ENCODE results near the gene NFAM1.

NFAM1 gene

DNA sequence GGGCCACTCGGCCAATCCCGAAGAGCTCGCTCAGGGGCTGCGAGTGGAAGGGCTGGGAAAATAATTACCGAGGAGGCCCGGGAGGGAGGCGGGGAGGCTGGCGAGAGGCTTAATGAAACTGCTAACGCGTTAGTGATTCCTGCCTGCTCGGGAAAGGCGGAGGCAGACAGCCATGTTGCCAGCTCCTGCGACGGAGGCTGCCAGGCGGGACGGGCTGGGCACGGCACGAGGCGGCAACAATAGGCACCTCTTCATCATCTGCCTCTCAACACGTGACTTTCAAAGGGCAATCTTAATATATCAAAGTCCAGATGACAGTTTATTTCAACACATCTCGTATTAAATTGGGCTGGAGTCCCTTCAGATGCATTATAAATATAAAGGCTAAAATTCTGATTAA is 93.7 kb downstream of the NFAM1 start:
- no peak overlapping the region for H3K4me2 ChIP-seq (ENCODE audit: low read length, poor library complexity, severe bottlenecking)
- H3K27ac ChIP-seq (ENCODE audit: low read length, poor library complexity, severe bottlenecking) = no peak overlapping the region
- H3K79me1 ChIP-seq (replicated peaks; ENCODE audit: low read length, poor library complexity, severe bottlenecking) = peaks cover 7% of the 10 kb centered on the region
- H3K18ac ChIP-seq (ENCODE audit: low read depth in 1 of 2, low read length in 2 of 2) = no peak overlapping the region
- peaks cover 10% of the 10 kb centered on the region for H3K4me1 ChIP-seq (ENCODE audit: control insufficient read depth, insufficient read depth, low read depth, low read length)
- no peak for DNase-seq
- H2BK120ac ChIP-seq (ENCODE audit: low read depth, low read length) = no peak overlapping the region
- no peak overlapping the region for H3K4me3 ChIP-seq (ENCODE audit: insufficient read depth in 1 of 2, low read depth in 1 of 2, low read length in 2 of 2)
- no peak overlapping the region for H2BK12ac ChIP-seq (ENCODE audit: low read length in 2 of 2)
- H2AK5ac ChIP-seq (ENCODE audit: low read length, severe bottlenecking) = no peak overlapping the region
- H3K14ac ChIP-seq (ENCODE audit: low read length in 2 of 2) = no peak overlapping the region
- H3K9ac ChIP-seq (ENCODE audit: low read length) = no peak overlapping the region
- H2BK15ac ChIP-seq (ENCODE audit: low read depth, poor library complexity, severe bottlenecking) = no peak overlapping the region
- no peak overlapping the region for H2BK5ac ChIP-seq (ENCODE audit: low read depth, low read length, poor library complexity, severe bottlenecking)
- no peak overlapping the region for H4K91ac ChIP-seq (ENCODE audit: low read length)
- no peaks in the 10 kb centered on the region for H3K9me3 ChIP-seq (ENCODE audit: control insufficient read depth, low read length)
- WGBS = 82% methylated on average over 20 of the region's 21 CpGs
- H3K23ac ChIP-seq (ENCODE audit: low read length in 2 of 2) = no peak overlapping the region
- H2AFZ ChIP-seq (ENCODE audit: low read depth, low read length) = no peak overlapping the region
- no peak overlapping the region for H3K4ac ChIP-seq (ENCODE audit: low read depth in 1 of 2, low read length in 2 of 2)
- H3K27me3 ChIP-seq (ENCODE audit: control insufficient read depth in 1 of 2, insufficient read depth in 1 of 2, low read length in 2 of 2) = peaks cover 55 to 59% of the 10 kb centered on the region in 2 experiments
- no peaks in the 10 kb centered on the region for H3K36me3 ChIP-seq (ENCODE audit: control insufficient read depth in 1 of 2, insufficient read depth in 2 of 2, low read depth in 1 of 2, low read length in 2 of 2)
- H4K8ac ChIP-seq (ENCODE audit: low read length) = no peak overlapping the region

DNA sequence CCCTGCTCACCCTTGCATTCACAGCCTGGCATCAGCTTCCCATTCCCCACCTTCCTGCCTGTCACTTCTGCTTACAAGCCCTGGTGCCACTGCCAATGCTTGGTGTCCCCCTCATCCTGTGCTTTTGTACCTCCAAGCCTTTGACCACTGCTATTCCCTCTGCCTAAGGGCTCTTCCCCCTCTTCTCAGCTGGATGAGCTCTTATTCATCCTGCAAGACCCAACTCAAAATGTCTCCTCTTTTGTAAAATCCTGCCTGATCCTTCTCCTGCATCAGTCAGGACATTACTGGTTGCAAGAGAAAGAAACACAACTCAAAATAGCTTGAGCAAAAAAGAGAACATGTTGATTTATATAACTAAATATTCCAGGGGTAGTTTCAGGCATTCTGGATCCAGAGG is 94.8 kb downstream of the NFAM1 start:
- Histone ChIP-seq H3K27ac (ENCODE audit: low read length, poor library complexity, severe bottlenecking) (no peak overlapping the region), H3K23ac (ENCODE audit: low read length in 2 of 2) (no peak overlapping the region), H3K14ac (ENCODE audit: low read length in 2 of 2) (no peak overlapping the region), H3K4me2 (ENCODE audit: low read length, poor library complexity, severe bottlenecking) (no peak overlapping the region), H3K36me3 (ENCODE audit: control insufficient read depth in 1 of 2, insufficient read depth in 2 of 2, low read depth in 1 of 2, low read length in 2 of 2) (no peaks in the 10 kb centered on the region), H2BK120ac (ENCODE audit: low read depth, low read length) (no peak overlapping the region), H2BK12ac (ENCODE audit: low read length in 2 of 2) (no peak overlapping the region), H3K18ac (ENCODE audit: low read depth in 1 of 2, low read length in 2 of 2) (no peak overlapping the region), H3K9me3 (ENCODE audit: control insufficient read depth, low read length) (no peaks in the 10 kb centered on the region), H3K27me3 (ENCODE audit: control insufficient read depth in 1 of 2, insufficient read depth in 1 of 2, low read length in 2 of 2) (peaks cover 48 to 55% of the 10 kb centered on the region in 2 experiments), H4K91ac (ENCODE audit: low read length) (no peak overlapping the region), H3K79me1 (replicated peaks; ENCODE audit: low read length, poor library complexity, severe bottlenecking) (peaks cover 7% of the 10 kb centered on the region), H4K8ac (ENCODE audit: low read length) (no peak overlapping the region), H3K4ac (ENCODE audit: low read depth in 1 of 2, low read length in 2 of 2) (no peak overlapping the region), H2BK15ac (ENCODE audit: low read depth, poor library complexity, severe bottlenecking) (no peak overlapping the region), H2AFZ (ENCODE audit: low read depth, low read length) (no peak overlapping the region), H3K9ac (ENCODE audit: low read length) (no peak overlapping the region), H3K4me1 (ENCODE audit: control insufficient read depth, insufficient read depth, low read depth, low read length) (peaks cover 7% of the 10 kb centered on the region), H2BK5ac (ENCODE audit: low read depth, low read length, poor library complexity, severe bottlenecking) (no peak overlapping the region), H3K4me3 (ENCODE audit: insufficient read depth in 1 of 2, low read depth in 1 of 2, low read length in 2 of 2) (no peak overlapping the region), H2AK5ac (ENCODE audit: low read length, severe bottlenecking) (no peak overlapping the region)
- DNase-seq = no peak

GRCh38 chr22:42336527-42337227 is 95.5 kb downstream of the NFAM1 start:
- no peak overlapping the region for H2BK15ac ChIP-seq (ENCODE audit: low read depth, poor library complexity, severe bottlenecking)
- no peaks in the 10 kb centered on the region for H3K36me3 ChIP-seq (ENCODE audit: control insufficient read depth in 1 of 2, insufficient read depth in 2 of 2, low read depth in 1 of 2, low read length in 2 of 2)
- no peak overlapping the region for H2BK120ac ChIP-seq (ENCODE audit: low read depth, low read length)
- H3K27me3 ChIP-seq (ENCODE audit: control insufficient read depth in 1 of 2, insufficient read depth in 1 of 2, low read length in 2 of 2) = peaks cover 45 to 57% of the 10 kb centered on the region in 2 experiments
- H3K4me2 ChIP-seq (ENCODE audit: low read length, poor library complexity, severe bottlenecking) = no peak overlapping the region
- H3K4ac ChIP-seq (ENCODE audit: low read depth in 1 of 2, low read length in 2 of 2) = no peak overlapping the region
- no peak overlapping the region for H3K9ac ChIP-seq (ENCODE audit: low read length)
- H3K27ac ChIP-seq (ENCODE audit: low read length, poor library complexity, severe bottlenecking) = no peak overlapping the region
- H2BK5ac ChIP-seq (ENCODE audit: low read depth, low read length, poor library complexity, severe bottlenecking) = no peak overlapping the region
- H2BK12ac ChIP-seq (ENCODE audit: low read length in 2 of 2) = no peak overlapping the region
- no peak overlapping the region for H2AK5ac ChIP-seq (ENCODE audit: low read length, severe bottlenecking)
- DNase-seq = no peak
- H3K4me1 ChIP-seq (ENCODE audit: control insufficient read depth, insufficient read depth, low read depth, low read length) = peaks cover 7% of the 10 kb centered on the region
- H3K9me3 ChIP-seq (ENCODE audit: control insufficient read depth, low read length) = no peaks in the 10 kb centered on the region
- no peak overlapping the region for H2AFZ ChIP-seq (ENCODE audit: low read depth, low read length)
- H3K4me3 ChIP-seq (ENCODE audit: insufficient read depth in 1 of 2, low read depth in 1 of 2, low read length in 2 of 2) = no peak overlapping the region
- no peak overlapping the region for H4K91ac ChIP-seq (ENCODE audit: low read length)
- WGBS = 79% methylated on average over 11 of the region's 11 CpGs
- peak overlapping the region in 1 of 2 experiments; percentile 6 for H3K14ac ChIP-seq (ENCODE audit: low read length in 2 of 2)
- H3K18ac ChIP-seq (ENCODE audit: low read depth in 1 of 2, low read length in 2 of 2) = no peak overlapping the region
- H3K23ac ChIP-seq (ENCODE audit: low read length in 2 of 2) = no peak overlapping the region
- peaks cover 7% of the 10 kb centered on the region for H3K79me1 ChIP-seq (replicated peaks; ENCODE audit: low read length, poor library complexity, severe bottlenecking)
- no peak overlapping the region for H4K8ac ChIP-seq (ENCODE audit: low read length)

DNA sequence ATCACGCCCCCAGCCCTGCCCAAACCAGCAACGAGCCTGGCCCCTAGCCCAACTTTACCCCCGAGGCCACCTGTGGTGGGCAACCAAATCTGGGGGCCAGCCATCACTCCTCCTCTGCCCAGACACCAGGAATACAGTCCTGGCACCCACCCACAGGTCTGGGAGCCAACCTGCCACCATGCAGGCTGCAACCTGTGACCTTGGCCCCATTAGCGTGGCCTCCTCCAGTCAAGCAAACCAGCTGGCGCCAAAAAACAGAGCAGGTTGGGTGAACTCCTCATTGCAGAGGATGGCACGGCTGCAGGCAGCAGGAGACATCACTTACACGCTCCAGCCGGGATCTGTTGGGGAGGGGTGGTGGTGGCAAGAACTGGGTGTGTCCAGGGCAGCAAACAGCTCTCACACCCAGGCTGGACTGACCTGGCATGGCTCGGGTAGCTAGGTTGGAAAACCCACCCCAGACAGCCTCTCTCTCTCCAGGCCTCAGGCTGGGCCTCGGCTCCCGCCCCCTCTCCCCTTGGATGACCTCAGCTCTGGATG is 96.3 kb downstream of the NFAM1 start:
- Histone ChIP-seq H3K4me3 (ENCODE audit: insufficient read depth in 1 of 2, low read depth in 1 of 2, low read length in 2 of 2) (no peak overlapping the region), H4K91ac (ENCODE audit: low read length) (no peak overlapping the region), H2BK15ac (ENCODE audit: low read depth, poor library complexity, severe bottlenecking) (no peak overlapping the region), H2BK12ac (ENCODE audit: low read length in 2 of 2) (no peak overlapping the region), H3K27me3 (ENCODE audit: control insufficient read depth in 1 of 2, insufficient read depth in 1 of 2, low read length in 2 of 2) (peaks cover 45 to 59% of the 10 kb centered on the region in 2 experiments), H3K4me2 (ENCODE audit: low read length, poor library complexity, severe bottlenecking) (no peak overlapping the region), H2AK5ac (ENCODE audit: low read length, severe bottlenecking) (no peak overlapping the region), H2BK120ac (ENCODE audit: low read depth, low read length) (no peak overlapping the region), H3K23ac (ENCODE audit: low read length in 2 of 2) (no peak overlapping the region), H3K14ac (ENCODE audit: low read length in 2 of 2) (no peak overlapping the region), H2AFZ (ENCODE audit: low read depth, low read length) (no peak overlapping the region), H3K79me1 (replicated peaks; ENCODE audit: low read length, poor library complexity, severe bottlenecking) (peaks cover 8% of the 10 kb centered on the region), H2BK5ac (ENCODE audit: low read depth, low read length, poor library complexity, severe bottlenecking) (no peak overlapping the region), H3K18ac (ENCODE audit: low read depth in 1 of 2, low read length in 2 of 2) (no peak overlapping the region), H3K4me1 (ENCODE audit: control insufficient read depth, insufficient read depth, low read depth, low read length) (peaks cover 5% of the 10 kb centered on the region), H3K9ac (ENCODE audit: low read length) (no peak overlapping the region), H4K8ac (ENCODE audit: low read length) (no peak overlapping the region), H3K36me3 (ENCODE audit: control insufficient read depth in 1 of 2, insufficient read depth in 2 of 2, low read depth in 1 of 2, low read length in 2 of 2) (no peaks in the 10 kb centered on the region), H3K27ac (ENCODE audit: low read length, poor library complexity, severe bottlenecking) (no peak overlapping the region), H3K9me3 (ENCODE audit: control insufficient read depth, low read length) (no peaks in the 10 kb centered on the region), H3K4ac (ENCODE audit: low read depth in 1 of 2, low read length in 2 of 2) (no peak overlapping the region)
- 67% methylated on average over 11 of the region's 11 CpGs for WGBS
- DNase-seq = no peak

Data from mesenchymal stem cell (in vitro differentiated cells and primary cell).